ENCODE data around the gene ZNF609.
"Not testable (repeated sequence)": the region's sequence is repeated elsewhere in the genome, so short reads cannot be mapped to it uniquely, and the experiment has no call there.

The ZNF609 gene

DNA sequence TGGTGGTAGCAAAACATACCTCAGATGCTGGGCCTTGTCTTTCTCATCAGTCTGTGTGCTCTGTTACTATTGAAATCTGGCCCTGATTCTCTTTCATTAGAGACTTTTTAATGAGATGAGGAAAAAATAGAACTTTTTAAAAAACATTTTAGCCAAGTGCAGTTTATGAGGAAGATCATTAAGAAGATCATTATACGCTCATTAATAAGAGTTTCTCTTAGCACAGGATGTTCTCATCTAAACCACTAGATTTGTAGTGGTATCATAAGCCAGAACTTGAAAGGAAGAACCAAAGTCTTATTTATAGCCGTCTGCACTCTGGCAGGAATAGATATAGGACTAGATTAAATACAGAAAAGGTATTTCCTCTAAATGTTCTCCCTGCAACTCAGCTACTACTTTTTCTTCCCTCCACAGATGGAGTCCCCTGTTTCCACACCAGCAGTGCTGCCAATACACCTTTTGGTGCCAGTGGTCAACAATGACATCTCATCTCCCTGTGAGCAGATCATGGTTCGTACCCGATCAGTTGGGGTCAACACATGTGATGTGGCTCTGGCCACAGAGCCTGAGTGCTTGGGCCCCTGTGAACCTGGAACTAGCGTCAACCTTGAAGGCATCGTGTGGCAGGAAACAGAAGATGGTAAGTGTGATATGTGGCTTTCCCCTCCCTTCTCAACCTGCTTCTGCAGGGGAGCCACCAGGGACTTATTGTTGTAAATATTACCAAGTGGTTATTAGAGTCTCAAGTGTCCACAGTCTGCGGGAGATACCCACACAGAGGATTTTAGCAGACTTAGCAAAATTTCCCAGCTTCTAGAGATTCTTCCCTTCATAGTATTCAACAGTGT is 162.3 kb downstream of the ZNF609 start:
- peak in 1 of 2 donors; percentile 13 for DNase-seq (ENCODE audit: low read depth in 2 of 2)

DNA sequence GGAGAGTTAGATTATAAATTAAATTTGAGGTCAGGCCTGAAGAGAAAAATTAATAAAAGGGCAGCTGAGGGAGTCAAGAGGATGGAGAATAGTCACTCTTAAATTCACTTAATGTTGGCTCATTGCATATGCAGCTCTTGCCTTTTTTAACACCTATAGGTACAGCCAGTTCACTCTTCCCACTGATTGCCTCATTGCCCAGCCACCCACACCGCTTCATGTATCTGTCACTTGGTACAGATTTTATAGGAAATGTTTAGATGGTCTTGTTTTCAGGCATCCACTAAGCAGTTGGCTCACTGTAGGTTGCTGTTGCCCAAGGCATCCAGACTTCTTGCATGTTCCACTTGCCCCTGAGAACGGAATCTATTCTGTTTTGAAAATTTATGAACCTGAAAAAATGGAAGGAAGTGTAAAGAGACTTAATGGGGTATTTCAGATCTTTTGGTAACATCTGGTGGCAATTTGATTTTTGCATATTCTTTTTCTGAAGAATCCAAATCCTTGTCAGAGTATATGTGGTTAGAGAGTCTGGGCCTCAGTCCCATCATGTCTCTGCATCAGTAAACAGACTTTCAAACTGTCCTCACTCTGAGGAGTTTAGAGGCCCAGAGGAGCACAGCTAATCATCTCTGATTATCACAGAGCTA is 163.1 kb downstream of the ZNF609 start:
- DNase-seq (ENCODE audit: low read depth in 2 of 2) = no peak

GRCh38 chr15:64624242-64624641 is 163.9 kb downstream of the ZNF609 start:
- no peak for DNase-seq (ENCODE audit: low read depth in 2 of 2)

DNA sequence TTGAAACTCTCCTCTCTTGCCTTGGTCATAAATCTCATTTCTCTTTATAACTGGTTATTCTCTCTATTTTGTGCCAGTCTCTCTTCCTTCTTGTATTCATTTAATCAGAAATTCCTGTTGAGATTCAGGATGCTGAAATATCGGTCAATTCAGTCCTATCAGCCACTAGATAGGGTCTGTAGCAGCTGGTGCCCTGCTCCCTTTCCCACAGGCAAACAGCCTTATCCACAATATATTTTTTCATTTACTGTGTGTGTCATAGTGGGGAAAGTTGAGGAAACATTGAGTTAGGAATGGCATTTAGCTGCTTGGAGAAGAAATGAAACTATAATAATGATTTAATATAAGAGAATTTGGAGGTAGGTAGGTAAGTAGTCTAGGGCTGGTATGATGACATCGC is 168.7 kb downstream of the ZNF609 start:
- DNase-seq (ENCODE audit: low read depth in 2 of 2) = no peak

DNA sequence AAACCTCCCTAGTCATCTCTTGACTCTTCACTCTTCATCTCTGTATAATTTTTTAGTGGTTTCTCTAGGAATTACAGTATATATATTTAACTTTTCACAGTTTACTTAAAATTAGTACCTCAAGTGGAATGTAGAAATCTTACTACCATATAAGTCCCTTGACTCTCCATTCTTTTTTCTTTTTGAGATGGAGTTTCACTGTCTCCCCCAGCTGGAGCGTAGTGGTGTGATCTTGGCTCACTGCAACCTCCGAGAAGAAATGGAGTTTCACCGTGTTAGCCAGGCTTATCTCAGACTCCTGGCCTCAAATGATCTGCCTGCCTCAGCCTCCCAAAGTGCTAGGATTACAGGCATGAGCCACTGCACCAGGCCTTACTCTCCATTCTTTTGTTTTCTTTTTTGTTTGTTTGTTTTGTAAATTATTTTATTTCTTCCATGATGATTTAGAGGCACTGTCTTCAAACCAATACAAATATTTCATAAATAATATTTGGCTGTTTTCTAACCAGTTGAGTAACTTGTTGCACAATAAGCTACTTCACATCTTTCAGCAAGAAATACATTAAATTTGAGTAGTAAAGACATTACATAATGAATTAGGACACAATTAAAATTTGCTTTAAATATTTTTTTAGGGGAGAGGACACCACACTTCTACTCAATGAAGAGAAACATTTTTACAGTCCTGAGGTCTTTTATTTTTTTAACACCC is 170.2 kb downstream of the ZNF609 start:
- DNase-seq (ENCODE audit: low read depth in 2 of 2) = no peak

GRCh38 chr15:64632639-64633038 is 172.3 kb downstream of the ZNF609 start:
- DNase-seq (ENCODE audit: low read depth in 2 of 2) = not testable (repeated sequence)

GRCh38 chr15:64633332-64633731 is 173.0 kb downstream of the ZNF609 start:
- no peak for DNase-seq (ENCODE audit: low read depth in 2 of 2)

GRCh38 chr15:64634027-64634426 is 173.6 kb downstream of the ZNF609 start:
- DNase-seq (ENCODE audit: low read depth in 2 of 2) = no peak

- no peak for DNase-seq (ENCODE audit: low read depth in 2 of 2)
Observed at GRCh38 chr15:64634576-64635498, 174.5 kb downstream of the ZNF609 start.

- DNase-seq (ENCODE audit: low read depth in 2 of 2) = no peak
Observed at GRCh38 chr15:64635499-64636495, 175.4 kb downstream of the ZNF609 start.

DNA sequence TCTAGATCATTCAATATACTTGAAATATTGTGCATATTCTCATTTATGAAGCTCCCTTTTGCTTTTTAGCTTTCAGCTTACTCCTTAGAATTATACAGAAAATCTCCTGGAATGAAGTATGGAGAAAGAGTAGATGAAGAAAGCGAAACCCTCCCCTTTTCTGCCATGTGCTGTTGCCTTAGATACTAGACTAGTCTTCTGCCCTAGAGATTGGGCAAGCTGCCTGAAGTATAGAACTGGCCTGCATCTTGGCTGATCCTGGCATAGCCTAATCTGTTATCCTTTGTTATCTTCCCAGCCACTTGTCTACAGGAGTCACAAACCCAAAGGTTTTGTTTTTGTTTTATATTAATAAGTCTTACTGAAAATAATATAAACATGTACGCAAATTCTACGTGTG is 176.2 kb downstream of the ZNF609 start:
- DNase-seq (ENCODE audit: low read depth in 2 of 2) = no peak

DNA sequence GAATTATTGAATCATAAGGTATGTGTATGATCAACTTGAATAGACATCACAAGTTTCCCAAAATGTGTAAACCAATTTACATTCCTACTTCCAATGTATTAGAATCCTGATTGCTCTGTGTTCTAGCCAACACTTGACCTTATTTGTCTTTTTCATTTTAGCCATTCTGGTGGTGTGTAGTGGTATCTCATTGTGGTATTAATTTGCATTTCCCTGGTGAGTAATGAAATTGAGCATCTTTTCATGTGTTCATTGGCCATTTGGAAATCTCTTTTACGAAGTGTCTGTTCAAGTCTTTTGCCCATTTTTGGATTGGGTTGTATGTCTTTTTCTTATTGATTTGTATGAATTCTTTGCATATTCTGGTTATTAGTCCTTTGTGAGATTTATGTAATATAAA is 177.0 kb downstream of the ZNF609 start:
- DNase-seq (ENCODE audit: low read depth in 2 of 2) = no peak

DNA sequence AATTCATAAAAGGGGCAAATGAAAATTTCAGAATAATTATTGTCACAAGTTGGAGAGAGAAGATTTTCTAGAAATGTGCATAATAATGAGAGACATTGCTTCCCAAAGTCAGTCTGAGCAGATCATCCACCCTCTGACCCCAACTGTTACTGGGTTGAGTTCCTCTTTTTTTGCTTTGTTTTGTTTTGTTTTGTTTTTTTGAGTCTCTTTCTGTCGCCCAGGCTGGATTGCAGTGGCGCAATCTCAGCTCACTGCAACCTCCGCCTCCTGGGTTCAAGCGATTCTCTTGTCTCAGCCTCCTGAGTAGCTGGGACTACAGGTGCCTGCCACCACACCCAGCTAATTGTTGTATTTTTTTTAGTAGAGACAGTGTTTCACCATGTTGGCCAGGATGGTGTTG is 179.4 kb downstream of the ZNF609 start:
- DNase-seq (ENCODE audit: low read depth in 2 of 2) = not testable (repeated sequence)

DNA sequence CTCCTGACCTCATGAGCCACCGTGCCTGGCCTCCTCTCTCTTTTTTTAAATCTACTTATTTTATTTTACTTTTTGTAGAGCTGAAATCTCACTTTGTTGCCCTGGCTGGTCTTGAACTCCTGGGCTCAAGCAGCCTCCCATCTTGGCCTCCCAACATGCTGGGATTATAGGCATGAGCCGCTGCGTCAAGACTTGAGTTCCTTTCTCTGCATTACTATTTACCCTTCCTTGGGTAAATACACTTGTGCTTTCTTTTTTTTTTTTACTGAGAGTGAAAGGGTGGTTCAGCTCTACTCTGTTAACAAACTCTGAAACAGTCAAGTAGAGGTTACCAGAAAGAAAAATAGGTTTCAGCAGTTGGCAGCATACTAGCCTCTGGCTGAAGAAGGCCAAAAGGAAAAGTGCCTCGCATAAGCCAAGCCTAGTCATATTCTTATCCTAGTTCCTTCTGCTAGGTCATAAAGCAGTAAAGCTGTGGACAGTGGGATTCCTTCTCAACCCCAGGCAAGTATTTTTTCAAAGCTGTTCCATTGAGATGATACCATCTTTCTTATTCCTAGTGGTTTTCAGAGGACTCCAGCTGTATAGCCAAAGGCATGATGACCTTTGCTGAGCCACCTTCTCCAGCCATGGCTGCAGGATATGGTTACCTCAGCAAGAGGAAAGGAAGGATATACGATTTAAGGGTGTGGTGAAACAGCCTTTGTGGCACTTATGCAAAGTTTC is 179.9 kb downstream of the ZNF609 start:
- no peak for DNase-seq (ENCODE audit: low read depth in 2 of 2)

- DNase-seq (ENCODE audit: low read depth in 2 of 2) = no peak
Observed at GRCh38 chr15:64642875-64643274, 182.5 kb downstream of the ZNF609 start.

DNA sequence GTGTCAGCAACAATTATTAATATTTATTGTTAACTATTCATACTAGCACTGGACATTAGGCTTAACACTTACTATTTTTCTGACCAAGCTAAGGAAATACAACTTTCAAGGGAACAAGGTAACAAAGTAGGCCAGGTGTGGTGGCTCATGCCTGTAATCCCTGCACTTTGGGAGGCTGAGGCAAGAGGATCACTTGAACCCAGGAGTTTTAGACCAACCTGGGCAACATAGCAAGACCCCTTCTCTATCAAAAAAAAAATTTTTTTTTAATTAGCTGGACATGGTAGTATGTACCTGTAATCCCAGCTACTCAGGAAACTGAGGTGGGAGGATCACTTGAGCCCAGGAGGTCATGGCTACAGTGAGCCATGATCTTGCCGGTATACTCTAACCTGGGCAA is 183.3 kb downstream of the ZNF609 start:
- DNase-seq (ENCODE audit: low read depth in 2 of 2) = no peak

DNA sequence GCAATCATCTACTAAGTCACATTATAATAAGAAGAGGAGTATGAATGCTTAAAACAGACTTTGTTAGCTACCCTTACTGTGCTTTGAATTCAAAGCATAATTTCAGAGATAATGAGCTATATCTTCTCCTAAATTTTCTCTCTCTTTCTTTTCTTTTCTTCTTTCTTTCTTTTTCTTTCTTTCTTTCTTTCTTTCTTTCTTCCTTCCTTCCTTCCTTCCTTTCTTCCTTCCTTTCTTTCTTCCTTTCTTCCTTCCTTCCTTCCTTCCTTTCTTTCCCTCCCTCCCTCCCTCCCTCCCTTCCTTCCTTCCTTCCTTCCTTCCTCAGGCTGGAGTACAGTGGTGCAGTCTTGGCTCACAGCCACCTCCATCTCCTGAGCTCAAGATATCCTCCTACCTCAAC is 184.4 kb downstream of the ZNF609 start:
- not testable (repeated sequence) for DNase-seq (ENCODE audit: low read depth in 2 of 2)

GRCh38 chr15:64645995-64646394 is 185.6 kb downstream of the ZNF609 start:
- no peak for DNase-seq (ENCODE audit: low read depth in 2 of 2)

DNA sequence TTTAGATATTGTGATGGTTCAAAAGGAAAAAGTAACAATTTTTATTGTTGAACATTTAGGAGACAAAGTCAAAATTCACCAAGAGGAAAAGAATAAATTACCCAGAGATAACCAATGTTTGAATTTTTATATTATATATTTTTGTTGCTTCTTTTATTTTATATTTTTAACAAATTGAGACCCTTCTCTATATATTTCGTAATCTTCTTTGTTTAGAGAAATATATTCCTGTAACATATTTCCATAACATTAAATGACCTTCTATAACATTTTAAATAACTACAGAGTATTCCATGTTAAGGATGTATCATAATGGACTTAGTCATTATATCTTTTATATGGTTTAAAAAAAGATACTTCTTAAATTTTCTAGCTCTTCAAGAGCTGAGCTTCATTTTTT is 187.0 kb downstream of the ZNF609 start:
- DNase-seq (ENCODE audit: low read depth in 2 of 2) = no peak

DNA sequence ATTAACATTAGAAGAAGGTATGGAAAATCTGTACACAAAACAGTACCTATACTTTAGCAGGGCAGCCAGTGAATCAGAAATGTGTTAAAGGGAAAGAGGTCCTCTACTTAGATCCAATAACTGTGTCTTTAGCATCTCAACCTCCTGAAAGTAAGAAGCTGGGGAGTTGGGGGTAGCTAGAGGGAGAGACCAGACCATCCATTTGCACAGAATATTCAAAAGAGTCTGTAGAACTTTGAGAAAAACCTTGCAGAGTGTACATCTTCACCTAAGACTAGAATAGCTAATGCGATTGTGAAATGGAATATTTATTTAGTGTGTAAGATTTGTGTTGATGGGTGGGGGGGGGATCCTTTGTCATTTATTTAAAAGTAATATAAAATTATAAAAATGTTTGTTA is 190.2 kb downstream of the ZNF609 start:
- no peak for DNase-seq (ENCODE audit: low read depth in 2 of 2)

Data from stimulated activated CD8-positive, alpha-beta memory T cell treated with anti-CD3 and anti-CD28 coated beads, Interleukin-15, amount 100 ng/mL, for 4 hours (primary cell).